GM13976 (cell line): ENCODE data around the gene TSSC4.

ENCODE experiments used
- DNase-seq: peaks from one replicate; pipeline ENCODE4 v3.0.0; 2012; ENCODE audit warnings: low spot score
- CTCF ChIP-seq: IDR thresholded peaks from 2 replicates; pipeline ENCODE4 v1.5.1; 2012; ENCODE audit warnings: borderline replicate concordance, mild to moderate bottlenecking; ENCODE audit not compliant: insufficient read depth; ENCODE audit errors: extremely low read depth, missing control alignments, control extremely low read depth
- in situ Hi-C: fragments of 300-500 bp; cut with MboI; formaldehyde crosslinking; loops from one replicate; pipeline ENCODE4 v1.12.0; 2022; ENCODE audit warnings: low sequenced_read_pairs, mixed read lengths, inconsistent platforms; ENCODE audit not compliant: unreplicated experiment

TSSC4 gene

GRCh38 chr11:2451336-2451735 lies 50.8 kb downstream of the TSSC4 start:
- in situ Hi-C loops: no loop called here
- no peak for DNase-seq
- TF ChIP-seq CTCF: no peak

- in situ Hi-C loops: no loop called here
- no peak for TF ChIP-seq CTCF
- no peak for DNase-seq
These were observed 51.4 kb downstream of the TSSC4 start for GRCh38 chr11:2451916-2452315.

GRCh38 chr11:2452321-2453012 lies 51.9 kb downstream of the TSSC4 start:
- TF ChIP-seq CTCF: no peak
- in situ Hi-C loops: no loop called here
- no peak for DNase-seq

- no peak for DNase-seq
- in situ Hi-C loops: no loop called here
- no peak for TF ChIP-seq CTCF
These were observed 52.9 kb downstream of the TSSC4 start for GRCh38 chr11:2453436-2453835.
